NCI-H1105 treated with DMSO at 0.1 percent for 48 hours (cell line): ENCODE results near the gene GRIN2D.
A peak's percentile ranks its signal among the peaks of the same experiment; 100 is the strongest.

Source experiments
- DNase-seq: peaks from one replicate; lab custom pipeline; 2025; lab: John Stamatoyannopoulos, UW

GRIN2D gene

GRCh38 chr19:48442116-48443035 is 48.9 kb downstream of the GRIN2D start:
- DNase-seq: no peak

GRCh38 chr19:48443256-48443655 is 49.8 kb downstream of the GRIN2D start:
- DNase-seq: peak; percentile 21
